Activated naive CD8-positive, alpha-beta T cell treated with anti-CD3 and anti-CD28 coated beads, Interleukin-2, amount 50 U/mL, for 16 hours (primary cell): Measurements from ENCODE around the gene BEST1.
"Not testable (repeated sequence)": the region's sequence is repeated elsewhere in the genome, so short reads cannot be mapped to it uniquely, and the experiment has no call there.

ENCODE experiments used
- DNase-seq: peaks from one replicate; pipeline ENCODE4 v3.0.0-alpha.2; 2020; ENCODE audit warnings: low read depth, low spot score

Gene BEST1

DNA sequence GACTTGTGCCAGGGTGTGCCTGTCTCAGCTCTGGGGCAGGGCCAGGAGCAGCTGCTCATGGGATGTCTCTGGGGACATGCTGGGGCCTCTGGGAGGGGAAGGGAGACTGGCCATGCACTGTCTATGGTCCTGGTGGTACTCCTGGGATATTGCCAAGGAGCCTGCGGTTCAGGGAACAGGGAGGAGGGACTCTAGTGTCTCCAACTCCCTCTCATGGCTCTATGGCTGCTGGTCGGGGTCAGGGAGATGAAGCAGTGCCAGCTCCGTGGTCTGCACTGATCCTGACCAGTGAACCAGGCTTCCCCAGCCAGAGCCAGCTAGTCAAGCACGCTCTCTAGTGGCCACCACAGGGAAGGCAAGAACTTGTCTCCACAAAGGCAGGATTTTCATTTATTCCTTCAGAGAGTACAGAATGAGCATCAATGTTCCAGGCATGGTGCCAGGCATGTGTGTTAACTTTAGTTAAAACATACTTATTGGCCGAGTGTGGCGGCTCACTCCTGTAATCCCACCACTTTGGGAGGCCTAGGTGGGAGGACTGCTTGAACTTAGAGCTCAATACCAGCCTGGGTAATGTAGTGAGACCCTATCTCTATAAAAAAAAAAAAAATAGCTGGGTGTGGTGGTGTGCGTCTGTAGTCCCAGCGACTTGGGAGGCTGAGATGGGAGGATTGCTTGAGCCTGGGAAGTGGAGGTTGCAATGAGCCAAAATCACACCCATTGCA, 2.5 kb upstream of the BEST1 start:
- no peak for DNase-seq

DNA sequence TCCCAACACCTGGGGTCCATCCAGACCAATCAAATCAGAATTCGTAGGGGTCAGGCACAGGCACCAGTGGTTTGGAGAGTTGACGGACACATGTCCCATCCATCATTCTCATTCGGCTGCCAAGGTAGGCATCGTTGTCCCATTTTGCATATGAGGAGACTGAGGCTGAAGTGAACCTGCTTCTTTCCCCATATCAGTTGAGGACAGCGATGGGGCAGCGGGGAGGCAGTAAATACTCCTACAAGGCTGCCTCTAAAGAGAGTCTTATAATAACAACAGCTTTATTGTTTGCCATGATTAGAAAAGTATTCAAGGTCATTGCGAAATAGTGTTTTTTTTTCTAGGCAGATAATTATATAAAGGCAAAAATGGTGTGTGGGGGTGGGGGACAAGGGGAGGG, 1.6 kb upstream of the BEST1 start:
- DNase-seq = no peak

DNA sequence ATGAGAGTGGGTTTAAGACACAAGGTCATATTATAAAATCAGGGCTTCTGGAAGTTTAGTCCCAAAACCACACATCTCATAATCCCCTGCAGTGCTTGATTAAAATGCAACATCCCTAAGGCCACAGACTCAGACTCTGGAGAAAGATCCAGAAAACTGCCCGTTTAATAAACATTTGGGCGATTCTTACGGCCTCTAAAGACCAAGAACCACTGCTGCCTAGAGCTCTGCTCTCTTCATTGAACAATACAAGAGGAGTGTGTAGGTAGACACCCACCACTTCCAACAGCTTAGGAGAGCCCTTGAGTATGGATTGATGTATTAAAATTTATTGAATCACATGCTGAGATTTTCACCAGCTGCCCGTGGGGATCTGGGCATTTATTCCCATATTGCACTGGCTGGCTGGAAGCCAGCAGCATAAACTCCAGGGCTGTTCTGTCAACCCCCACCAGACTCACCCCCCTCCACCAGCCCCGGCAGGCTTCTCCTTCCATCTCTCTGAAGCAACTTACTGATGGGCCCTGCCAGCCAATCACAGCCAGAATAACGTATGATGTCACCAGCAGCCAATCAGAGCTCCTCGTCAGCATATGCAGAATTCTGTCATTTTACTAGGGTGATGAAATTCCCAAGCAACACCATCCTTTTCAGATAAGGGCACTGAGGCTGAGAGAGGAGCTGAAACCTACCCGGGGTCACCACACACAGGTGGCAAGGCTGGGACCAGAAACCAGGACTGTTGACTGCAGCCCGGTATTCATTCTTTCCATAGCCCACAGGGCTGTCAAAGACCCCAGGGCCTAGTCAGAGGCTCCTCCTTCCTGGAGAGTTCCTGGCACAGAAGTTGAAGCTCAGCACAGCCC, 749 bp upstream of the BEST1 start:
- DNase-seq = no peak

DNA sequence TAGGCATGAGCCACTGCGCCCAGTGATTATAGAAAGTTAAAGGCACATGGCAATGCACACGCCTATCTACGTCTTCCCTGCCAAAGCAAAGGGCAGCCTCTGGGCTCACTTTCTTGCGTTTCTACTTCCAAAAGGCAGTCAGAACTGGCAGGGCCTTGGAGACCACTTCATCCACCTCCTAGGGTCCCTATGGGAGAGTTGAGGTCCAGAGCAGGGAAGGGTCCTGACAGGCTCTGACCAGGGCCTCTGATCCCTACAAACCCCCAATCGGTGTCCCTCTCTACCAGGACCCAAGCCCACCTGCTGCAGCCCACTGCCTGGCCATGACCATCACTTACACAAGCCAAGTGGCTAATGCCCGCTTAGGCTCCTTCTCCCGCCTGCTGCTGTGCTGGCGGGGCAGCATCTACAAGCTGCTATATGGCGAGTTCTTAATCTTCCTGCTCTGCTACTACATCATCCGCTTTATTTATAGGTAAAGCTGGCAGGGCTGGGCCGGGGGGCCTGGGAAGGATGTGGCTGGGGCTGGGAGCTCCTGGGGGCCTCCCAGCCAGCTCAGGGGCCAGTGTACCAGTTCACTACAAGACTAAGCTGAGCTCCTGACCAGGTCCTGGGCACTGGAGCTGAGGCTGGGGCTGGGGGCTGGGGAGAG, 1.5 kb downstream of the BEST1 start:
- no peak for DNase-seq

DNA sequence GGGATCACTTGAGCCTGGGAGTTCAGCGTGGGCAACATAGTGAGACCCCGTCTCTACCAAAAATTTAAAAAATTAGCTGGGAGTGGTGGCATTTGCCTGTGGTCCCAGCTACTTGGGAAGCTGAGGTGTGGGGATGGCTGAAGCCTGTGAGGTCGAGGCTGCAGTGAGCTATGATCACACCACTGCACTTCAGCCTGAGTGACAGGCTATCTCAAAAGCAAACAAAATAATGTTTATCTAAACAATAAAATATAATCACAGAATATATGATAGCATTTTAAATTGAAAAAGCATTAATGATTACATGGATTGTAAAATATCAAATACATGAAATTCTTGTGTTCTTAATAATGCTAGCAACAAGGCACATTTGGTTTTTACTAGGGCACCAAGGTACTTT, 2.7 kb downstream of the BEST1 start:
- DNase-seq = no peak

DNA sequence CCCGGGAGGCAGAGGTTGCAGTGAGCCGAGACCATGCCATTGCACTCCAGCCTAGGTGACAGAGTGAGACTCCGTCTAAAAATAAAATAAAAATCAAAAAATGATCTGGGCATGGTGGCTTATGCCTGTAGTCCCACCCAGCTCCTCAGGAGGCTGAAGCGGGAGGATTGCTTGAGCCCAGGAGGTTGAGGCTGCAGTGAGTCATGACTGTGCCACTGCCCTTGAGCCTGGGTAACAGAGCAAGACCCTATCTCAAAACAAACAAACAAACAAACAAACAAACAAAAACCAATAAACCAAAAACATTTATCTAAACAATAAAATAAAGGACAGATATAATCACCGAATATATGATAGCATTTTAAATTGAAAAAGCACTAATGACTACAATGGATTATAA, 3.5 kb downstream of the BEST1 start:
- DNase-seq = not testable (repeated sequence)

DNA sequence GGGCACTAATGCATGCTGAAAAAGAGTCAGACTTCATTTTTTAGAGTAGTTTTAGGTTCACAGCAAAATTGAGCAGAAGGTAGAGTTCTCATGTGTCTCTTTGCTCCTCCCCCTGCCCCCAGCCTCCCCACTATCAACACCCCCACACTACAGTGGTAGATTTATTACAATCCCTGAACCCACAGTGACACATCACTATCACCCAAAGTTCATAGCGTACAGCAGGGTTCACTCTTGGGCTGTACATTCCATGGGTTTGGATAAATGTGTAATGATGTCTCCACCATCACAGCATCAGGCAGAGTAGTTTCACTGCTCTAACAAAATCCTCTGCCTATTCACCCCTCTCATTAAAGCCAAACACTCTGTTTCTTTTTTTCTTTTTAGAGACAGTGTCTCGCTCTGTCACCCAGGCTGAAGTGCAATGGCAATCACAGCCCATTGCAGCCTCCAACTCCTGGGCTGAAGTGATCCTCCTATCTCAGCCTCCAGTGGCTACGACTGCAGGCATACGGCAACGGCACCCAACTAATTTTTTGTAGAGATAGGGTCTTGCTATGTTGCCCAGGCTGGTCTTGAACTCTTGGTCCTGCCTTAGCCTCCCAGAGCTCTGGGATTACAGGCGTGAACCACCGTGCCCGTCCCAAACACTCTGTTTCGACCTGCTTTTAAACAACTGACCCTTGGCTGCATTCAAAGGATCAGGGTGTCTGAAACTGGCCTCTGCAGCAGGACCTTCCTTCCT, 4.1 kb downstream of the BEST1 start:
- no peak for DNase-seq

DNA sequence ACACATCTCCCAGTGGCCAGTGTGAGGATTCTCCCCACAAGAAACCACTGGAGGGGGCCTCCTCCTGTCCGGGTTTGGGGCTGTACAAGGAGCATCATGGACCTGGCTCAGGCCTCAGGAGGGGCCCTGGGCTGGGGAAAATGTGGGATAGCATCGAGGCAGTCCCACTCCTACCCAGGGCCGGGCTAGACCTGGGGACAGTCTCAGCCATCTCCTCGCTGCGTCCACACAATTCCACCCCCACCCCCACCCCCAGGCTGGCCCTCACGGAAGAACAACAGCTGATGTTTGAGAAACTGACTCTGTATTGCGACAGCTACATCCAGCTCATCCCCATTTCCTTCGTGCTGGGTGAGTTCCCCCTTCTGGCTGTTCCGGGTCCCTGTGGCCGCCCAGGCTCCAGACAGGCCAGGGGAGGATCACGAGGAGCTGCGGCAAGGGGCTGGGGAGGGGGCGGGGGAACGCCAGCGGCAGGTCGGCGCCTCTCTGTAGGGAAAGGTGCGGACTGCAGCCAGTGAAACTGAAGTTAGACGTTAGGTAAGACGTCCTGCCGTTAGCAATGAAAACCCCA, 4.8 kb downstream of the BEST1 start:
- DNase-seq = no peak

DNA sequence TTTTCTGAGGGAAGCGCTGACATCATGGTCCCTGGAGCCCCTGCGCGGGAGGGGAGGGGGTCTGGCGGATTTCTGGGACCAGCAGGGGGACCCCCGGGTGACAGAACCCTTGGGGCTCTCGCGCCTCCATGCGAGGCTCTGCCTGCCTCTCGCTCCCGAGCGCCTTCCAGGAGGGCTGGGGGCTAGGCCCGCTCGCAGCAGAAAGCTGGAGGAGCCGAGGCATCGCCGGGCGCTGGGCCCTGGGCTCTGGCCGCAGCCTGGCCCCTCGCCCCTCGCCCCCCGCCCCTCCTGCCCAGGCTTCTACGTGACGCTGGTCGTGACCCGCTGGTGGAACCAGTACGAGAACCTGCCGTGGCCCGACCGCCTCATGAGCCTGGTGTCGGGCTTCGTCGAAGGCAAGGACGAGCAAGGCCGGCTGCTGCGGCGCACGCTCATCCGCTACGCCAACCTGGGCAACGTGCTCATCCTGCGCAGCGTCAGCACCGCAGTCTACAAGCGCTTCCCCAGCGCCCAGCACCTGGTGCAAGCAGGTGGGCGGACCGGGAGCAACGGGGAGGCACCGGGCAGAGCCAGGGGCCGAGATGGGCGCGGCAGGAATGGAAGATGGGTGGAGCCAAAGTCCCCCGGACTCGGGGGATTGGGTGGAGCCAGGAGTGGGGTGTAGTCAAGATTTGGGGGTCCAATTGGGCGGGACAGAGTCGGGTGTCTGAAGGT, 5.4 kb downstream of the BEST1 start:
- no peak for DNase-seq

DNA sequence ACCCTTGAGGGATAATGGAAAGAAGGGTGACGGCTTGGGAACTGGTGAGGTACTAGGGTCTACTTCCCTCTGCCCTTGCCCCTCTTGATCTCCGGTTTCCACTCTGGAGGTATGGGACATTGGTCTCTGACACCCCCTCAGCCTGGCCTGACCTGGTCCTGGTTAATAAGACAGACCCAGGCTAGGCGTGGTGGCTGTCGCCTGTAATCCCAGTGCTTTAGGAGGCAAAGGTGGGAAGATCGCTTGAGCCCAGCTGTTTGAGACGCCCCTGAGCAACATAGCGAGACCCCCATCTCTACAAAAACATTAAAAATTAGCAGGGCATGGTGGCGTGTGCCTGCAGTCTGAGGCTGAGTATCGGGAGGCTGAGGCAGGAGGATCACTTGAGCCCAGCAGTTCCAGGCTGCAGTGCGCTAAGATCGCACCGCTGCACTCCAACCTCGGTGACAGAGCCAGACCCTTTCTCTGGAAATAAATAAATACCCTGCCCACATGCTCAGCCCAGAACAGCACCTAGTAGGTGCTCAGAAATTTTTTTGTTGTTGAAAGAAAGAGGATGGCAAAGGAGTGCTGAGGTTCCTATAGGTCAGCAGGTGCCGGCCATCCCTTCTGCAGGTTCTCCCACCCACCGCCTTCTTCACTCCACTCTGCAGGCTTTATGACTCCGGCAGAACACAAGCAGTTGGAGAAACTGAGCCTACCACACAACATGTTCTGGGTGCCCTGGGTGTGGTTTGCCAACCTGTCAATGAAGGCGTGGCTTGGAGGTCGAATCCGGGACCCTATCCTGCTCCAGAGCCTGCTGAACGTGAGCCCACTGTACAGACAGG, 6.3 kb downstream of the BEST1 start:
- no peak for DNase-seq

DNA sequence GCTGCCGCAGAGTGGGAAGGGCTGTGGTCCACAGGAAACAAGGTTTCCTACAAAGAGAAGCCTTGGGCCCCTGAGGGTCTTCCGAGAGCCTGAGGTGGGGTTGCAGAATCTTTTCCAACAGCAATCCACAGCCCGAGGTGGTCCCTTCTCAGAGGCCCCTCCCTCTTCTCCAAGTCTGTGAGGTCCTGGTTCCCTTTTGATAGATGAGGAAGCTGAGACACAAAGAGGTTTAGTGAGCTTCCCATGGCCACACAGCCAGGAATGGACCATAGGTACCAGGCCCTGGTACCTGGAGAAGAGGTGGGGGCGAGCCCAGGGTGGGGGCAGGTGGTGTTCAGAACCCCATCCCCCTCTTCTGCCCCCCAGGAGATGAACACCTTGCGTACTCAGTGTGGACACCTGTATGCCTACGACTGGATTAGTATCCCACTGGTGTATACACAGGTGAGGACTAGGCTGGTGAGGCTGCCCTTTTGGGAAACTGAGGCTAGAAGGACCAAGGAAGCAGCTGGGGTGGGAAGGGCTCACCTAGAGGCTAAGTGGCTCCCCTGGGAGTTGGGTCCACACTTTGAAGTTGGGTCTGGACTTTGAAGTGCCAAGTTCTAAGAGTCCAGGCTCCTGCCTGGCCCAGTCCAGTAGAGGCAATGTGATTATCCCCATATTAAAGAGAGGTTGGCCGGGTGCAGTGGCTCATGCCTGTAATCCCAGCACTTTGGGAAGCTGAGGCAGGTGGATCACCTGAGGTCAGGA, 7.0 kb downstream of the BEST1 start:
- DNase-seq = no peak

DNA sequence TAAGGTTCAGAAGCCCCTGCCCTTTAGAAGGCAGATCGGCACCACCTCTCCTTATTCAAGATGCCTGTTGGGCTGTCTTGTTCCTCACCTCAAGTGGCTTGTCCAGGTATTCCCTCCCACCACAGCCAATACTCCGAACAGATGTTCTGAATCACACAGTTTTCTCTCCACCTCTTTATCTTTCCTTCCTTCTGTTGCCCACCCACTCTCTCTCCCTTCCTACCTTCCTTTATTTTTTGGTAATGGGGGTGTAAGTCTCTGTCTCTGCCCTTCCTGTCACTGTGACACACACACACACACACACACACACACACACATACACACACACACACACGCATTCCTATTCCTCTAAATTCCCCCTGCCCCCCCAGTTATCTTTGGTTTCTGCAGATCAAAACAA, 8.4 kb downstream of the BEST1 start:
- DNase-seq = no peak

DNA sequence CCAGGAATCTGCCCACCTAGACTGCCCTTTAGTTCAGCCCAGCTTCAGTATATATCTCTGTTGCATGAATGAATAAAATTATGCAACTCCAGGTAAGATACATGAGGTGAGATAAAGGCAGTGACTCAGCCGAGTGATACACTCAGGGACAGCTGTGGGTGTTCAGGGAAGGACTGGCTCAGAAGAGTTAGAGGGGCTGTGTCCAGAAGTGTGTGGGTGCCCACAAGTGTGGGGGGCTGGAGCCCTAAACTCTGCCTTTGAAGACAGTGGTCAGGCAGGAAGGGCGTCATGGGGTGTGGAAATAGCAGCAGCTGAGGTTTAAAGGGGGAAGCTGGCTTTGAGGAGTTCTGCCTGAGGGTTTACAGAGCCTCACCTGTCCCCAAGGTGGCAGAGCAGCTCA, 9.0 kb downstream of the BEST1 start:
- DNase-seq = no peak

DNA sequence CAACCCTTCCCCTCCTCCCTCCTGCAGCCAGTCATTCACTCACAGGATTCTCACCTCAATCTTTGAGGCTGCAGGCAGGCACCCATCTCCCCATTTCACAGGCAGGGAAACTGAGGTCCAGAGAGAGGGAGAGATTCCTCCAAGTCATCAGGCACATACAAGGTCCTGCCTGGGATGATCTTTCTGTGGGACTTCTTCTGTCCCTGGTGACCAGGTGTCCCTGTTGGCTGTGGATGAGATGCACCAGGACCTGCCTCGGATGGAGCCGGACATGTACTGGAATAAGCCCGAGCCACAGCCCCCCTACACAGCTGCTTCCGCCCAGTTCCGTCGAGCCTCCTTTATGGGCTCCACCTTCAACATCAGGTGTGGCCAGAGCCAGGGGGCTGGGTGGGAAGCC, 9.5 kb downstream of the BEST1 start:
- DNase-seq = no peak

DNA sequence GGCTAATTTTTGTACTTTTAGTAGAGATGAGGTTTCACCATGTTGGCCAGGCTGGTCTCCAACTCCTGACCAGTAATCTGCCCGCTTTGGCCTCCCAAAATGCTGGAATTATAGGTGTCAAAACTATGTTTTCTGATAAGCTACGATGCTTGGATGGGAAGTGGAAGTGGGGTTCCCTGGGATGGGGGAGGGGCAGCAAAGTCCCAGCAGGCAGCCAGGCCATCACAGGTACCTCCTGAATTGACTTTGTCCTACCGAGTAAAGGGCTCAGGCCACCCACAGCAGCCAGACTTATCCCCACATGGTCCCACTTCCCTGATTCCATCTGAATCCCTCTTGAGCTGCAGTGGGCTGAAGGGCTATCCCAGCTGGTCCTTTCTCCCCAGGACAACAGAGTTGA, 10.4 kb downstream of the BEST1 start:
- DNase-seq = no peak

DNA sequence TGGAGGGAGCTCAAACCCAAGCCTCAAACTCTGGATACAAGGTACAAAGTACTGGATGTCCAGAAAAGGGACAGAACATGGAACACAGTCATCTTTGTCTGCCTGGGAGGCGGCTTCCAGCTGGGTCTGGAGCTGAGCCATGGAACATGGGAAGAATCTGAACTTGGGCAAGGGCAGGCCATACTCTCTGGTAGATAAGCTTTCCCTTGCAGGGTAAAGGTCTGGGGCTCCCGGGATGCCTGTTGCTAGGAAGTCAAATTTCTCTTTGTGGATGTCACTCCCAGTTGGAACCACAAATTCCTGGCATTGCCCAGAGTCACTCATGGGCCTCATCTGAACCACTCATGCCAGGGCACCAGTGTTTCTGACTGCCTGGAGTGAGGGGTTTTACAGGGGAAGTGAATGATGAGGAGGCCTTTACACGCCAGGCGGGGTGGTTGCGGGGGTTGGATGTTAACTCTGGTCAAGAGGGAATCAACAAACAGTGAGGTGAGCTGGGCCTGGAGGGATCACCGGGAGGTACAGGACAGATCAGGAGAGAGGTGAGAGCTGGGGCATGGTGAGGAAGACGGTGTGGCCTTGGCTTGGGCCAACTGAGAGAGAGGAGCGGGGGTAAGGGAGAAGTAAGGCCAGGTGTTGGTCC, 11.5 kb downstream of the BEST1 start:
- no peak for DNase-seq

DNA sequence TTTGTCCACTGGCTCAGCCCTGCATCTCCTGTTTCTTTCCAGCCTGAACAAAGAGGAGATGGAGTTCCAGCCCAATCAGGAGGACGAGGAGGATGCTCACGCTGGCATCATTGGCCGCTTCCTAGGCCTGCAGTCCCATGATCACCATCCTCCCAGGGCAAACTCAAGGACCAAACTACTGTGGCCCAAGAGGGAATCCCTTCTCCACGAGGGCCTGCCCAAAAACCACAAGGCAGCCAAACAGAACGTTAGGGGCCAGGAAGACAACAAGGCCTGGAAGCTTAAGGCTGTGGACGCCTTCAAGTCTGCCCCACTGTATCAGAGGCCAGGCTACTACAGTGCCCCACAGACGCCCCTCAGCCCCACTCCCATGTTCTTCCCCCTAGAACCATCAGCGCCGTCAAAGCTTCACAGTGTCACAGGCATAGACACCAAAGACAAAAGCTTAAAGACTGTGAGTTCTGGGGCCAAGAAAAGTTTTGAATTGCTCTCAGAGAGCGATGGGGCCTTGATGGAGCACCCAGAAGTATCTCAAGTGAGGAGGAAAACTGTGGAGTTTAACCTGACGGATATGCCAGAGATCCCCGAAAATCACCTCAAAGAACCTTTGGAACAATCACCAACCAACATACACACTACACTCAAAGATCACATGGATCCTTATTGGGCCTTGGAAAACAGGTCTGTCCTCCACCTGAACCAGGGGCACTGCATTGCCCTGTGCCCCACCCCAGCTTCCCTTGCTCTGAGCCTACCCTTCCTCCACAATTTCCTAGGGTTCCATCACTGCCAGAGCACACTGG, 12.3 kb downstream of the BEST1 start:
- DNase-seq = no peak

DNA sequence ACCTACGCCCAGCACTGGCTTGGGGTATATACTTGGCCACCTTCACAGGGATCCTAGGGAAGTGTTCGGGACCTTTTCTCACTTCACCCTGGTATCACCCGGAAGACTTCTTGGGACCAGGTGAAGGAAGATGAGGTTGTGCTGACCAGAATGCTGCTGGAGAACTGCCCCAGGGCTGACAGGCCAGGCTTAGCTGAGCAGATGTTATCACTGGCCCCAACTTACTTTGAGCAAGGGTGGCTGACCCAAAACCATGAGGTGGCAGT, 12.8 kb downstream of the BEST1 start:
- no peak for DNase-seq
